Upper lobe of left lung (tissue), 4 donors: ENCODE data around the gene NRDC.

Experiments used
- CTCF ChIP-seq, 6 experiments: fragments of 450-650 bp in 4 of 6; fragments of 200-600 bp in 2 of 6; sonication (generic) in 2 of 6; IDR thresholded peaks; one replicate each; pipeline ENCODE4 v1.5.1; 2016 to 2019; ENCODE audit warnings: antibody characterized with exemption in 6 of 6
- POLR2A ChIP-seq, 4 donors: fragments of 450-650 bp; IDR thresholded peaks; one replicate each; pipeline ENCODE4 v1.5.1; 2016 to 2017; ENCODE audit warnings: antibody characterized with exemption in 4 of 4, mild to moderate bottlenecking in 2 of 4
- POLR2AphosphoS5 ChIP-seq, 2 donors: sonication (generic); formaldehyde crosslinking; IDR thresholded peaks; one replicate each; pipeline ENCODE4 v1.5.1; 2017; ENCODE audit warnings: antibody characterized with exemption in 2 of 2

GRCh38 chr1:51788938-51789337 is 89.6 kb downstream of the NRDC start:
- TF ChIP-seq CTCF (IDR thresholded peaks at IDR 0.05): no peak
- no peak for TF ChIP-seq POLR2A (IDR thresholded peaks at IDR 0.05)
- TF ChIP-seq POLR2AphosphoS5 (IDR thresholded peaks at IDR 0.05): no peak
